Skeletal muscle satellite cell (primary cell): Measurements from ENCODE around the gene EMSY.
"Not testable (repeated sequence)": the region's sequence is repeated elsewhere in the genome, so short reads cannot be mapped to it uniquely, and the experiment has no call there.

Experiments
- H3K27me3 ChIP-seq: 2 replicates; pipeline ENCODE4 v1.7.0; 2013; ENCODE audit warnings: low read length; ENCODE audit not compliant: control insufficient read depth, insufficient read depth
- H3K36me3 ChIP-seq: 2 replicates; pipeline ENCODE4 v1.7.0; 2013; ENCODE audit warnings: mild to moderate bottlenecking, control low read depth, low read length; ENCODE audit not compliant: insufficient read depth
- H3K4me1 ChIP-seq: 2 replicates; pipeline ENCODE4 v1.7.0; 2013; ENCODE audit warnings: low read length; ENCODE audit not compliant: control insufficient read depth, insufficient read depth
- H3K4me2 ChIP-seq: 2 replicates; pipeline ENCODE4 v1.7.0; 2013; ENCODE audit warnings: mild to moderate bottlenecking, low read length
- H3K4me3 ChIP-seq: 2 replicates; pipeline ENCODE4 v1.7.0; 2013; ENCODE audit warnings: low read length
- H3K9ac ChIP-seq: 2 replicates; pipeline ENCODE4 v1.7.0; 2013; ENCODE audit warnings: mild to moderate bottlenecking, low read depth, low read length, moderate library complexity
- H3K9me3 ChIP-seq: replicated peaks from 2 replicates; pipeline ENCODE4 v1.7.0; 2013; ENCODE audit warnings: mild to moderate bottlenecking, control low read depth, low read length

The EMSY gene

DNA sequence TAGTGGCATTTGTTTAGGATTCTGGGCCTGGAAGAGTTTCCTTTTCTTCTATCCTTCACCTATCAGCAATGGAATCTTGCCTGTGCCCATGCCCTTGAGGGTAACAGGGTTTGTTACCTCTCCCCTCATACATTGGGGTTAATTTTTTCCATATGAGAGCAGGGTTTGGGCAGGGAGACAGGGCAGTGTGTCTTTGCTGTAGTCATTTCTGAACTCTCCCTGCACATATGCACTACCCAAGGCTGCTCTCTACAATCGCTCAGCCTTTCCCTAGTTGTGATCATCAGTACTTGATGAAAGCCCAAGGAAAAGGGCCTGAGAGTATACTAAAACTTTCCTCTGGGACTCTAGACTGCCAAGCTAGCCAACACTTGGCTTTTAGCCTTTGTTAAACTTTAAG, 130.1 kb downstream of the EMSY start:
- no peak overlapping the region for H3K9ac ChIP-seq
- H3K9me3 ChIP-seq: no peaks in the 10 kb centered on the region
- no peak overlapping the region for H3K4me2 ChIP-seq
- H3K4me1 ChIP-seq: peaks cover 28% of the 10 kb centered on the region
- H3K27me3 ChIP-seq: peaks cover 15% of the 10 kb centered on the region
- H3K36me3 ChIP-seq: no peaks in the 10 kb centered on the region
- no peak overlapping the region for H3K4me3 ChIP-seq

DNA sequence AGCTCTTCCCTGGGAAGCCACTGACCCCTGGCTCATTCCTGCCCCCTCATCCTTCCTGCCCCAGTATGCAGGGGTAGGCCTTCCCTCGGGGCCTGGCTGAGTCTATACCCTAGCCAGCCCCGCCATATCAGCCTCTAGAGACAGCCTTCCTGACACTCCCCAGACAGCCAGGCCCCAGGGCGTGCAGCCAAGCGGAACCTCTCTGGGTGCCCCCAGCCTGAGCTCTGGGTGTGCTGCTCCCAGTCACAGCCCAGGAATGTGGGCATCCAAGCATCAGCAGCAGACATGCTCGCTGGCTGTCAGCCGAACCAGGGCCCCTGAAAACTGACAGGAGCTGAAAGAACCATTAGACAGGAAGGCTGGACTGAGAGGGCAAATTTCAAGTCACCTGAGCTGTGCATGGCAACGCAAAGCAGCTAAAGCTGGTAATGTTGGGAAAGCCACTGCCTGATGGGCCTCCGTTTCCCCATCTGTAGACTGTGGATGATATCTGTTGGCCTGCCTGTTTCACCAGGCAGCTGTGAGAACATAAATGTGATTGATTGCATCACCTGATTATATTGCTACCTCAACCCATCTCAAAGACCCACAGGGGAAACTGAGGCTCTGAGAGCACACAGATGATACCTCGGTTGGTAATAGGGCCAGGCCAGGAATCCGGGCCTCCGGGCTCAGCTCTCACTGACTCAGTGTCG, 132.6 kb downstream of the EMSY start:
- Histone ChIP-seq H3K4me3 (no peak overlapping the region), H3K27me3 (peaks cover 10% of the 10 kb centered on the region), H3K9me3 (no peaks in the 10 kb centered on the region), H3K4me1 (peaks cover 28% of the 10 kb centered on the region), H3K4me2 (peak overlapping the region; percentile 65), H3K9ac (peak overlapping the region; percentile 14), H3K36me3 (no peaks in the 10 kb centered on the region)

DNA sequence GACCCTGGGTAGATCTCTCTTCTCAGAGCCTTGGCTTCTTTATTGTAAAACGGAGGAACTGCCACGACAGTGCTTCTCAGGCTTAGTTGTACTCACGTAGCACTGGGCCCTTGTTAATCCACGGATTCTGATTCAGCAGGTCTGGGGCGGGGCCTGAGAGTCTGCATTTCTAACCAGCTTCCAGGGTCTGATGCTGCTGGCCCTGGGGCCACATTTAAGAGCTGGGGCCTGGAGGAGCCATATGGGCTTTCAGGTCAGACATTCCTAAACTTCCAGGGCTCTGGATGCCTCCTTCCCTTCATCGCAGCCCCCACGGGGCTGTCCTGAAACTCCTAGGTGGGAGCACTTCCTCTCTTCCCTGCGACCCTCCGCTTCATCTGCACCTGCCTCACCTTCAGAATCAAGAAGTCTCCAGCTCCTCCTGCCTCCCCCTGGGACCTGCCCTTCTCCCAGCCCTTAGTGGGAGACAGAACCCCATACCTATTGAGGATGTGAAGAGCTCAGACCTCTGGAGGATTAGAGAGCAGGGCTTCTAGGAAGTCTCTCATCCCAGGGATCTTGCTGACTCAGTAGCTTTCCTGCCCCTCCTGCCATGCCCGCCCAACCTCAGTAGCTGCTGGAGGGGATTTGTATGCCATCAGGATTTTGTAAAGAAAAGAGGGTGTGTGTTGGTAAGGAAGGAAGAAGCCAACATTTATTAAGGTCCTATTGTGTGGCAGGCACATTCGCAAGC, 133.3 kb downstream of the EMSY start:
- Histone ChIP-seq H3K36me3 (no peaks in the 10 kb centered on the region), H3K4me3 (no peak overlapping the region), H3K4me1 (peaks cover 28% of the 10 kb centered on the region), H3K27me3 (peaks cover 10% of the 10 kb centered on the region), H3K9ac (peak overlapping the region; percentile 14), H3K4me2 (peak overlapping the region; percentile 65), H3K9me3 (no peaks in the 10 kb centered on the region)

DNA sequence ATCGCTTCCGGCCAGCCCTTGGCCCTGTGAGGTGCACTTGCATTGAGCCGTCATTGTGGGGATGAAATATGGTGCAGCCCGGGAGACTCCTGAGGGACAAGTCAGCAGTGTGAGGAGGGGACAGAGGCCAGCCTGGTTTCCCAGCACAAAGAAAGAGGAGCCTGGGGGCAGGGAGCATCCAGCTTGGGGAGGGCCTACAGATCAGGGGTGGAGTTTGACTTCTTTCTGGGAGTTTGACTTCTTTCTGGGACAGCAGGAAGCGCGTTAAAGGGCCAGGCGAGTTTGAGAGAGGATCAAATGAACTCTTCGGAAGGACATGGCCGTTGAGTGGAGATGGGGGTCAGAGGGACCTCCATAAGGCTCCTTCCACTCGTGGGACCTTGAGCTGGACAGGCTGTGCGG, 133.8 kb downstream of the EMSY start:
- Histone ChIP-seq H3K4me2 (no peak overlapping the region), H3K36me3 (no peaks in the 10 kb centered on the region), H3K9ac (no peak overlapping the region), H3K4me1 (peaks cover 28% of the 10 kb centered on the region), H3K9me3 (no peaks in the 10 kb centered on the region), H3K4me3 (no peak overlapping the region), H3K27me3 (peaks cover 6% of the 10 kb centered on the region)

DNA sequence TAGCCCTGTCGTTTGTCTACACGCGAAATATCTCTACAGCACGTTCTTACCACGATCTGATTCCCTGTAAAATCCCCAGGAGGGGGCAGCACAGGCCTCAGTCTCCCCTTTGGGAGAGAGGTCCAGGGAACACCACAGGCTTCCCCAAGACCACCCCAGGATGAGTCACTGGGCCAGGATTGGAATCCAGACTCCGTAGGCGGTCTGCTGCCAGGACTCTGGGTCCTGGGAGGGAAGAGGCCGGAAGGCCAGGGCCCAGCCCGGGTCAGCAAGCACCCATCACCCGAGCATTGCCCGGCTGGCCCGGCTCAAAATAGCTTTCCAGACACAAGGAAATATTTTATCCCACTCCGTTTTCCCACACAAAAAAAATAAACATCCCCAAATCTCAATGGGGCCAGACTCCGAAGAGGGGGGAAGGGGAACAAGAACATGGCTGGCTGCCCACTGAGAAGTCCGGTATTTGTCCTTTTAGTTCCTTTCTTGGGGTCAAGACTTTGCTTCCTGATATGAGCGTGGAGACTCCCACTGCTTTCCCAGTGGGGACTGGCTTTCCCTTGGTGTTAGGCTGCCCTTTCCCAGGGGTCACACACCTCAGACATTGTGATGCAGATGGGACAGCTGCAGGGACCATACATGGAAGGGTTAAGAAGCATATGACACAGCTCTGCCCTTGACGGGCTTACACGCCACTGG, 134.4 kb downstream of the EMSY start:
- H3K4me2 ChIP-seq: no peak overlapping the region
- H3K9ac ChIP-seq: no peak overlapping the region
- H3K27me3 ChIP-seq: peaks cover 6% of the 10 kb centered on the region
- no peaks in the 10 kb centered on the region for H3K36me3 ChIP-seq
- H3K4me3 ChIP-seq: no peak overlapping the region
- H3K4me1 ChIP-seq: peaks cover 28% of the 10 kb centered on the region
- H3K9me3 ChIP-seq: no peaks in the 10 kb centered on the region

DNA sequence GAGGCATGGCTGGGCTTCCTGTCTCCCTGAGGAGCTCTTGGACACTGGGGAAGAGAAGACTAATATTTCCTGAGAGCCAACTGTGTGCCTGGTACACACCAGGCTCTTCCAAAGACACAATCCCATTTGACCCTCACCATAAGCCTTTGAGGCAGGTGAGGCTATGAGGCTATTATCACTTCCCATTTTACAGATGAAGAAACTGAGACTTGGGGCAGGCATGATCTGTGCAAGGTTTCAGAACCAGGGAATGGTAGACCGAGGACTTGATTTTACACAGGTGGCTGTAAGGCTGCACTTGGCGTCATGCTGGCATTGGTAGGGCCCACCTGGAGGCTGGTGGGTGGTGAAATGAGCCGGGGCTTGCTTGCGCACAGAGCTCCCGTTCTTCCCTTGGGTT, 134.9 kb downstream of the EMSY start:
- Histone ChIP-seq H3K4me2 (no peak overlapping the region), H3K27me3 (peaks cover 5% of the 10 kb centered on the region), H3K4me3 (no peak overlapping the region), H3K9me3 (no peaks in the 10 kb centered on the region), H3K36me3 (no peaks in the 10 kb centered on the region), H3K9ac (no peak overlapping the region), H3K4me1 (peaks cover 28% of the 10 kb centered on the region)

DNA sequence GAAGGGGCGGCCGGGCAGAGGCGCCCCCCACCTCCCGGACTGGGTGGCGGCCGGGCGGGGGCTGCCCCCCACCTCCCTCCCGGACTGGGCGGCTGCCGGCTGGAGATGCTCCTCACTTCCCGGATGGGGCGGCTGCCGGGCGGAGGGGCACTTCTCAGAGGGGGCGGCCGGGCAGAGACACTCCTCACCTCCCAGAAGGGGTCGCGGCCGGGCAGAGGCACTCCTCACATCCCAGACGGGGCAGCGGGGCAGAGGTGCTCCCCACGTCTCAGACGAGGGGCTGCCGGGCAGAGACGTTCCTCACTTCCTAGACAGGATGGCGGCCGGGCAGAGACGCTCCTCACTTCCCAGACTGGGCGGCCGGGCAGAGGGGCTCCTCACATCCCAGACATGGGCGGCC, 137.7 kb downstream of the EMSY start:
- not testable (repeated sequence) for H3K9me3 ChIP-seq, H3K4me3 ChIP-seq, H3K4me2 ChIP-seq, H3K36me3 ChIP-seq, H3K27me3 ChIP-seq, H3K9ac ChIP-seq
- peaks cover 19% of the 10 kb centered on the region for H3K4me1 ChIP-seq

DNA sequence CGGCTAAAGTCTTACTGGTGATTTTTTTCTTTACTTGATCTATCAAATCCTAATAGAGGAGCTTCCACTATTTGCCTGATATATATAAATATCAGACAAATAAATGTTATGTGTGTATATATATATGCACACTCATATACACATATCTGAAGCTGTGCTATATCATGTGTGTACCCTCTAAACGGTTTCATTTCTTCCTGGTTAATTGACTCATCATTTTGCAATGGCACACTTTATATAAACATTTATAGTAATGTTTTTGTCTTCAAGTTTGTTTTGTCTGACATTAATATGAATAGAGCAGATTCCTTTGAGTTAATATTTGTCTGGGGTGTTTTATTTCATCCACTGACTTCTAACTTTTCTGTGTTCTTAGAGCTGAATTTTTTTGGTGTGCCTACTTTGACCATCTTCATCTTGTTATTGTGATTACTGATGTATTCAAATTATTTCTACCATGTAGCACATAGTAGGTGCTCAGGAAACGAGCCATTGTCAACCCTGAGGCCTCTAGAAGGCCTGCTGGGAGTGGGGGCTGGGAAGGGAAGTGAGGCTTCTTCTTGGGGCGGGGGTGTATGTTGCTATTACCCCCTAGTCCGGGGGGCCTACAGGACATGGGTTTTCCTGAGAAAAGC, 143.1 kb downstream of the EMSY start:
- Histone ChIP-seq H3K4me1 (peaks cover 15% of the 10 kb centered on the region), H3K9ac (no peak overlapping the region), H3K4me3 (no peak overlapping the region), H3K27me3 (peaks cover 19% of the 10 kb centered on the region), H3K36me3 (no peaks in the 10 kb centered on the region), H3K9me3 (no peaks in the 10 kb centered on the region), H3K4me2 (no peak overlapping the region)

DNA sequence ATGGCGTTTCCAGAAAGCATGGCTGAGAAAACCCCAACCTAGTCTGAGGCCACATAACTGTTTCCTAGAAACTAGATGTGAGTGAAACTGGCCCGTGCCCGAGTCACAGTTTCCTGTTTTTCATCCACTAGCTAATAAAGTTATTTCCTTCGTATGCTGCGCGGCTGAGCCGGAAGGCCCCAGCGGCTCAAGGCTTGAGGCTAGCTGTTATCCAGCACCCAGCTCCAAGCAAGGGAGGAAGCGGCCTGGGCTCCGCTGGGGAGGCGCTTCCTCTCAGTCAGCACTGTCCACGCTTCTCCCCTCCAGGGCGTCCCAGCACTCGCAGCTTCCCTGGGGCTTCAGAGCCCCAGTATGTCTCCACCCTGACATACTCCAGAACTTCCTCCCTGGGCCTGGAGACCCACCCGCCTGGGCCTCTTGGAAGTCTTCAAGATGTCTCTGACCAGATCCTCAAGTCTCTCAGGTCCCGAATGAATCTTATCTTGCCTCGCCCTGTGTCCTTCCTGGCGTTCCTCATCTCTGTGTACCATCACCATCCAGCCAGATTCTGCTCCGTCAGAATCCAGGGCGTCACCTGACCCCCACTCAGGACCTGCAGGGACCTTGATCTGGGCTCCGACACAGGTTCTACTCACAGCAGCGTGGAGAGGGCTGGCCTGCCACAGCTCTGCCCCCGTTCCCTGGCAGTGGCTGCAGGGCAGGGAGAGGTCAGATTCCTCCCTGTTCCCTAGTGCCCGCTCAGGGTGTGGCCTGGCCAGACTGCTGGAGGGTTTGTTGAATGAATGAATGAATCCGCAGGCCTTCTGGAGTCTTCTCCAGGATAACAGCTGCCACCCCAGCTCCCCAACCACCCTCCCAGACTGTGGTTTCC, 143.9 kb downstream of the EMSY start:
- Histone ChIP-seq H3K27me3 (peaks cover 25% of the 10 kb centered on the region), H3K9ac (no peak overlapping the region), H3K36me3 (no peaks in the 10 kb centered on the region), H3K4me1 (peaks cover 15% of the 10 kb centered on the region), H3K4me3 (no peak overlapping the region), H3K9me3 (no peaks in the 10 kb centered on the region), H3K4me2 (no peak overlapping the region)

DNA sequence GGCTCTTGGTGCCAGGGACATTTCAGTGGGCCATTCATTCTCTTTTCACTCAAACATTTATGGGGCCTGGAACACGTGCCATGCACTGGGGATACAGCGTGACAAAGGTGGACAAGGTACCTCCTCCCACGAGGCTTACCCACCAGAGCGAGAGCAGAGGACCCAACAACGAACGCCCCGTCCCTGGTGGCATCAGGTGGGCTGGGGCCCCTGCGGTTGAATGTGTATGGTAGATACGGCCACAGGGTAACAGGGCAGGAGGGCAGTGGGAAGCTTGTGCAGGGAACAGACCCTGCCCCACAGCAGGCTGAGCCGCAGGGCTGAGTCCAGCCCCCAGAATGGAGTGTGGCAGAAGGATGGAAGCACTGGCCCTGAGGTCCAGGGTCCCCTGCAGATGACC, 144.7 kb downstream of the EMSY start:
- no peak overlapping the region for H3K4me3 ChIP-seq
- no peak overlapping the region for H3K9ac ChIP-seq
- no peak overlapping the region for H3K4me2 ChIP-seq
- H3K9me3 ChIP-seq: no peaks in the 10 kb centered on the region
- H3K4me1 ChIP-seq: peaks cover 15% of the 10 kb centered on the region
- peaks cover 26% of the 10 kb centered on the region for H3K27me3 ChIP-seq
- no peaks in the 10 kb centered on the region for H3K36me3 ChIP-seq
